Esophagus muscularis mucosa (tissue), 4 donors: ENCODE results near the gene PLCG2. TPM values are rescaled to one million over a fixed set of nuclear protein-coding genes. Genes with fewer than 3 reads are reported as not detected.

ENCODE experiments used
- DNase-seq: peaks from one replicate; pipeline ENCODE4 v3.0.0-alpha.2; 2017; ENCODE audit errors: extremely low spot score
- H3K27ac ChIP-seq, 4 donors: fragments of 200-600 bp; sonication (generic); replicated peaks in 1 of 4; 1 replicate in 3 of 4; 2 replicates in 1 of 4; pipeline ENCODE4 v1.5.1; 2016 to 2019; ENCODE audit warnings: mild to moderate bottlenecking in 1 of 4
- H3K27me3 ChIP-seq, 4 donors: fragments of 200-600 bp; sonication (generic); one replicate each; pipeline versions ENCODE4 v1.5.1 to v1.6.0; 2016 to 2019
- H3K36me3 ChIP-seq, 4 donors: fragments of 200-600 bp; sonication (generic); one replicate each; pipeline ENCODE4 v1.5.1; 2016 to 2019
- H3K4me1 ChIP-seq, 4 donors: fragments of 200-600 bp; sonication (generic); one replicate each; pipeline ENCODE4 v1.5.1; 2016 to 2019
- H3K4me3 ChIP-seq, 4 donors: fragments of 200-600 bp; sonication (generic); 1 replicate in 2 of 4; 2 replicates in 2 of 4; pipeline ENCODE4 v1.5.1; 2016 to 2019; ENCODE audit warnings: mild to moderate bottlenecking in 4 of 4, moderate library complexity in 1 of 4
- H3K9me3 ChIP-seq, 4 donors: fragments of 200-600 bp; sonication (generic); 1 replicate in 3 of 4; 2 replicates in 1 of 4; pipeline ENCODE4 v1.5.1; 2016 to 2019
- EP300 ChIP-seq: sonication (generic); formaldehyde crosslinking; IDR thresholded peaks from one replicate; pipeline ENCODE4 v1.6.1; 2017; ENCODE audit warnings: antibody characterized with exemption
- POLR2A ChIP-seq: fragments of 450-650 bp; IDR thresholded peaks from one replicate; pipeline ENCODE4 v1.6.1; 2017; ENCODE audit warnings: antibody characterized with exemption, moderate library complexity, mild to moderate bottlenecking, low read depth
- POLR2AphosphoS5 ChIP-seq, 2 donors: sonication (generic); formaldehyde crosslinking; IDR thresholded peaks; one replicate each; pipeline ENCODE4 v1.6.1; 2017; ENCODE audit warnings: antibody characterized with exemption in 2 of 2
- WGBS: methylation state at CpG from one replicate; pipeline ENCODE4 v1.1.5; 2018; 5-methylcytosine and 5-hydroxymethylcytosine counted together
- intact Hi-C: fragments of 100-400 bp; cut with DNase I; formaldehyde crosslinking; loops from one replicate; pipeline ENCODE4 v1.15.1; 2023
- total RNA-seq, 4 donors: library from RNA; depleted of rRNA; stranded (reverse); fragments of >200 nt; gene quantifications; one replicate each; pipeline versions ENCODE4 v1.1.0 to v1.2.1, GENCODE V29; 2016
- TF ChIP-seq, protein P1 (sequence below), 3 experiments: fragments of 200-600 bp in 2 of 3; fragments of 450-650 bp in 1 of 3; sonication (generic) in 2 of 3; IDR thresholded peaks; one replicate each; pipeline ENCODE4 v1.5.1; 2017 to 2019; ENCODE audit warnings: antibody characterized with exemption in 3 of 3, mild to moderate bottlenecking in 2 of 3, moderate library complexity in 1 of 3

The PLCG2 gene
- total RNA-seq, 4 donors from 2014 or later: 7.1 to 11.3 (median 9.9) TPM

DNA sequence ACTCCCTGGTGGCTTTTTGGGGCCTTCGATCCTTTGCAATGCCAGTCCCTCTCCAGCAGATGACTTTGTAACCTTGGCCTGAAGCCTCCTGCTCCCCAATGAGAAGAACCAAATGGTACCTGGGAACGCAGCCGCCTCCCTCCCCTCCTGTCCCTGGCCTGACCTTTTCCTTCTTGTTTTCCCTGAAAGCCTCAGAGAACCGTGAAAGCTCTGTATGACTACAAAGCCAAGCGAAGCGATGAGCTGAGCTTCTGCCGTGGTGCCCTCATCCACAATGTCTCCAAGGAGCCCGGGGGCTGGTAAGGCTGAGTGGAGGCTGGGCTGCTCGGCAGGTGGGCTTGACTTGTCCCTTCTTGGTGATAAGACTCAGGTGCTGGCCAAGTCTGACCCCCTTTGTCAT is 144.2 kb downstream of the PLCG2 start:
- H3K4me1 ChIP-seq: peaks cover 0 to 9% (median 0%) of the 10 kb centered on the region in 4 donors
- intact Hi-C loops: no loop called here
- H3K27me3 ChIP-seq: peaks cover 0 to 3% (median 0%) of the 10 kb centered on the region in 4 donors
- no peak for DNase-seq
- H3K27ac ChIP-seq: no peak overlapping the region
- peaks cover 0 to 4% (median 2%) of the 10 kb centered on the region in 4 donors for H3K36me3 ChIP-seq
- no peaks in the 10 kb centered on the region for H3K9me3 ChIP-seq
- no peak for TF ChIP-seq EP300
- WGBS: 75% methylated on average over 9 of the region's 9 CpGs
- no peak overlapping the region for H3K4me3 ChIP-seq

DNA sequence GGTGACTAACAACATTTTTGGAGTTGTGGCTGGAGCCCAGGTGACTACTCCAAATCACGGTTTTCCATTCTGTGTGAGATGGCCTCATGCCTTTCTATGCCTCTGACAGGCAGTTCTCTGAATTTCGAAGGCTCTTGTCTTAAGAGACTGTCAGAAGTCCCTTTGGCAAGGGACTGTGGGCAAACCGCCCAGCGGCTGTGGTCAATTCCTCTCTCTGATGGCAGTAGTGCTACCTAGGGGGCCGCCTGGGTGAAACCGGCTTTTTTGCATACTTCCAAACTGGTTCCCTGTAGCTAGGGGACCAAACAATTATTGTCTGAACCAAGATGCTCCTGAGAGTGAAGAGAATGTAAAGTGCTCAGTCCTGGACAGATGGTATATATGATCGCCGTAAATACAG is 145.9 kb downstream of the PLCG2 start:
- no peak for DNase-seq
- H3K27me3 ChIP-seq: no peaks in the 10 kb centered on the region
- no peak overlapping the region for H3K4me3 ChIP-seq
- H3K4me1 ChIP-seq: peaks cover 0 to 9% (median 0%) of the 10 kb centered on the region in 4 donors
- 83% methylated on average over 8 of the region's 8 CpGs for WGBS
- H3K27ac ChIP-seq: no peak overlapping the region
- peaks cover 0 to 15% (median 4%) of the 10 kb centered on the region in 4 donors for H3K36me3 ChIP-seq
- H3K9me3 ChIP-seq: no peaks in the 10 kb centered on the region
- no peak for TF ChIP-seq POLR2AphosphoS5 (IDR thresholded peaks at IDR 0.05)
- no peak for TF ChIP-seq EP300
- no peak for TF ChIP-seq POLR2A
- TF ChIP-seq, protein P1, sequence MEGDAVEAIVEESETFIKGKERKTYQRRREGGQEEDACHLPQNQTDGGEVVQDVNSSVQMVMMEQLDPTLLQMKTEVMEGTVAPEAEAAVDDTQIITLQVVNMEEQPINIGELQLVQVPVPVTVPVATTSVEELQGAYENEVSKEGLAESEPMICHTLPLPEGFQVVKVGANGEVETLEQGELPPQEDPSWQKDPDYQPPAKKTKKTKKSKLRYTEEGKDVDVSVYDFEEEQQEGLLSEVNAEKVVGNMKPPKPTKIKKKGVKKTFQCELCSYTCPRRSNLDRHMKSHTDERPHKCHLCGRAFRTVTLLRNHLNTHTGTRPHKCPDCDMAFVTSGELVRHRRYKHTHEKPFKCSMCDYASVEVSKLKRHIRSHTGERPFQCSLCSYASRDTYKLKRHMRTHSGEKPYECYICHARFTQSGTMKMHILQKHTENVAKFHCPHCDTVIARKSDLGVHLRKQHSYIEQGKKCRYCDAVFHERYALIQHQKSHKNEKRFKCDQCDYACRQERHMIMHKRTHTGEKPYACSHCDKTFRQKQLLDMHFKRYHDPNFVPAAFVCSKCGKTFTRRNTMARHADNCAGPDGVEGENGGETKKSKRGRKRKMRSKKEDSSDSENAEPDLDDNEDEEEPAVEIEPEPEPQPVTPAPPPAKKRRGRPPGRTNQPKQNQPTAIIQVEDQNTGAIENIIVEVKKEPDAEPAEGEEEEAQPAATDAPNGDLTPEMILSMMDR (IDR thresholded peaks at IDR 0.05): no peak
- intact Hi-C loops: no loop called here

DNA sequence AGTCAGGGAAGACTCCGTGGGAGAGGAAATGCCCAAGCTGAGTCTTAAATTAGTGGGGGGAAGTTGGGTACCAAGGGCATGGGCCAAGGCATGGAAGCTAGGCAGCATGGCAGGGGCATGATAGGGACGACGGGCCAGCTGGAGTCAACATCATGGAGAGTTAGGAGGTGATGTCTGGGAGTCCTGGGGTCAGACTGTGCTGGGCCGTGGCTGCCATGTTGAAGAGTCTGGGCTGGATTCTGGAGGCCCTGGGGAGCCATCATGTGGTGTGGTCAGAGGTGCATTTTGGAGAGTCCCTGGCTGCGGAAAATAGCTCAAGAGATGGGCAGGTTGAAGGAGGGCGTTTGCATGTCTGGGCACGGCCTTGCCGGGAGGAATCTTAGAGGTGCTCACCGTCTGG is 146.9 kb downstream of the PLCG2 start:
- H3K4me1 ChIP-seq: peaks cover 0 to 9% (median 0%) of the 10 kb centered on the region in 4 donors
- H3K4me3 ChIP-seq: no peak overlapping the region

DNA sequence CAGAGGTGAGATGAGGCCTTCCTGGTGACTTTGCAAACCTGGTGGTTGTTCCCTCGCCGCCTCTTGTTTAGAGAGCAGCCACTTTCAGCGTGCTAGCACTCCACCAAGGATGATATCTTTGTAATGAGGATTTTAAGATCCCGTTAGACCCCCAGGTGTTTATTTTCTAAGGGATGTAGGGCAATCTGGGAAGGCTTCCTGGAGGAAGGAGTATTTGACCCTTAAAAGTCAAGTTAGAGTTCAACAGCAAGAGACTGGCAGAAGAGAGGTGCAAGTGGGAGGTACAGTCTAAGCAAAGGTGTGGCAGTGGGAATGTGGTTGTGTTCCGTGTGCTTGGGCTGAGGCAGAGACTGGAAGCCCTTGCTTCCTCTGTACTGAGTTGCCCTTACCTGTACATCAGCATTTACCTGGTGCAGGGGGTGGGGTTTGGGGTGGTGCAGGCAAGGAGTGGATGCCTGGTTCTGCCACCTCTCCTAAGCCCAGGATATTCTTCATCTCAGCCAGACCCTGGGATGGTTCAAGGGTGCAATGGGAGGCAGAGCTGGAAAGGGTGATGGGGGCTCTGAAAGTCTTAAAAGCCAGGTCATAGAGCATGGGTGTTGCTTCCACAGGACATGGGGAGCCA is 148.6 kb downstream of the PLCG2 start:
- 80% methylated on average over 5 of the region's 5 CpGs for WGBS
- Histone ChIP-seq H3K27me3 (no peaks in the 10 kb centered on the region), H3K4me3 (no peak overlapping the region), H3K9me3 (no peaks in the 10 kb centered on the region), H3K27ac (no peak overlapping the region), H3K36me3 (peaks cover 0 to 23% (median 7%) of the 10 kb centered on the region in 4 donors), H3K4me1 (no peaks in the 10 kb centered on the region)
- no peak for TF ChIP-seq POLR2AphosphoS5 (IDR thresholded peaks at IDR 0.05)
- no peak for TF ChIP-seq EP300
- TF ChIP-seq, protein P1 (IDR thresholded peaks at IDR 0.05): no peak
- no peak for TF ChIP-seq POLR2A
- DNase-seq: no peak
- intact Hi-C loops: no loop called here

More for the DNA sequence above, 146.9 kb downstream of the PLCG2 start:
- no peak for DNase-seq
- Histone ChIP-seq H3K27me3 (no peaks in the 10 kb centered on the region), H3K36me3 (peaks cover 0 to 15% (median 4%) of the 10 kb centered on the region in 4 donors), H3K27ac (no peak overlapping the region), H3K9me3 (no peaks in the 10 kb centered on the region)
- TF ChIP-seq POLR2A: no peak
- no peak for TF ChIP-seq EP300
- TF ChIP-seq, protein P1 (IDR thresholded peaks at IDR 0.05): no peak
- intact Hi-C loops: no loop called here
- WGBS: 86% methylated on average over 8 of the region's 9 CpGs

DNA sequence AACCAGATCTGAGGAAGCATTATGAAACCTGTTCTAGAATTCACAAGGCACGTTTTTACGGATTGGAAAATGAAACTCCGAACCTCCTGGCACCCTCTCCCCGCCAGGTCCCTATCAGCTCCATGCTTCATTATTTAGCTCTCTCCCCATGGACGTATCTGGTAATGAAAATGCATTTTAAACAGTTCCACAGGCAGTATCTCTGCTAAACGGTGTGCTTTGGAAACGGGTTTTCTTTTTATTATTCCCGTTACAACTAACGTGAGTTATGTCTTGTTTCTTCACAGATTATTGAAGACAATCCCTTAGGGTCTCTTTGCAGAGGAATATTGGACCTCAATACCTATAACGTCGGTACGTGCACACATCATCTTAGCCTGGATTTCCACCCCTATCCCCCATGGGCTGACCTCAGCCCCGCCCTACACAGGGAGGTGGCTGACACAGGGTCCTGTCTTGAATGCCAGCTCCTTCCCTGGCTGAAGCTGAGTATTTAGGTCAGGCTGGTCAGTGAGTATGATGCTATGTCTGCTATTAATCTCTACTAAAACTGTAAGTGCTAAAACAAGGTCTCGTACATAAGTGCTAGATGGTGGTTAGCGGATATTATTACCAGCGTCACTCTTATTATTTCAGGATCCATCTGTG is 149.3 kb downstream of the PLCG2 start:
- Histone ChIP-seq H3K36me3 (peaks cover 0 to 20% (median 7%) of the 10 kb centered on the region in 4 donors), H3K27me3 (no peaks in the 10 kb centered on the region), H3K27ac (no peak overlapping the region), H3K4me1 (no peaks in the 10 kb centered on the region), H3K4me3 (no peak overlapping the region), H3K9me3 (no peaks in the 10 kb centered on the region)
- 78% methylated on average over 16 of the region's 16 CpGs for WGBS
- intact Hi-C loops: no loop called here
- no peak for DNase-seq
- TF ChIP-seq POLR2AphosphoS5 (IDR thresholded peaks at IDR 0.05) (no peak), POLR2A (no peak), EP300 (no peak)
- TF ChIP-seq, protein P1 (IDR thresholded peaks at IDR 0.05): no peak
